PC-9 (cell line): ENCODE results near the gene PDGFD.

Experiments
- EZH2 ChIP-seq: fragments of 200-600 bp; sonication (generic); IDR thresholded peaks from 2 replicates; pipeline ENCODE4 v1.8.0; 2017; ENCODE audit warnings: antibody characterized with exemption, low read depth
- TF ChIP-seq, protein P1 (sequence below): fragments of 200-600 bp; sonication (generic); conservative IDR thresholded peaks from 2 replicates; pipeline ENCODE4 v1.6.1; 2017; ENCODE audit warnings: mixed run types, antibody characterized with exemption, mild to moderate bottlenecking, moderate library complexity

DNA sequence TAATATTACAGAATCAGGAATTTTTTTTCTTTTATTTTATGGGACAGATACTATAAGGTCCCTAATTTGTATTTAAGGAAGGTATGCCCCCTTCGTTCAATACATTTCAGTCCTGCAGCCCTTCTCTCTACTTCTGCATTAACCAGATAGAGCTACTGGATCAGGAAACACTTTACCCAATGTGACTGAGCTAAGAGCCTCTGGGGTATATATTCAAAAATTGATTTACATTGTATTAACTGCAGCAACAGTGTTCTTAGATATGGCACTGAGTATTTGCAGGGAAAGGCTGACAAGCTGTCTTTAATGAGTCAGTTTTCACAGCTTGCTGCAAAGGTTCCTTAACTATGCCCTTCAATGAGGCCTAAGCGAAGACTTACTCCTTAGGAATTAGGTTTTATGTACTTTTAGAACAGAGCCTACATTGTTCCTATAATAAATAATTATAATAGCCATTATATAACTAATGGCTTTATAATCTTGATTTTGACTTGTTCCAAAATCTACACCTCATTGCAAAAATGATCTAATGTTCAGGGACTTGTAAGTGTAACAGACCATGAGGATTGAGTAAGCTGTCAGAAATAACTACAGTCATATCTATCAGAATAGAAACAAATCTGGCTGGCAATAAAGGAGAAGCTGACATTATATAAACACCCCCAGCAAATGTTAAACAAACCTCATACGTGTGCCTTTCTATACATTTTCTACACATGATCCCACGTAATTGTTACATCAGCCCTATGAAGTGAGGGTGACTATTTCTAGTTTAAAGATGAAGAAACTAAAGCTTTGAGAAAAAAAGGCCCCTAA lies 72.5 kb downstream of the PDGFD start:
- TF ChIP-seq EZH2 = no peak
- TF ChIP-seq, protein P1, sequence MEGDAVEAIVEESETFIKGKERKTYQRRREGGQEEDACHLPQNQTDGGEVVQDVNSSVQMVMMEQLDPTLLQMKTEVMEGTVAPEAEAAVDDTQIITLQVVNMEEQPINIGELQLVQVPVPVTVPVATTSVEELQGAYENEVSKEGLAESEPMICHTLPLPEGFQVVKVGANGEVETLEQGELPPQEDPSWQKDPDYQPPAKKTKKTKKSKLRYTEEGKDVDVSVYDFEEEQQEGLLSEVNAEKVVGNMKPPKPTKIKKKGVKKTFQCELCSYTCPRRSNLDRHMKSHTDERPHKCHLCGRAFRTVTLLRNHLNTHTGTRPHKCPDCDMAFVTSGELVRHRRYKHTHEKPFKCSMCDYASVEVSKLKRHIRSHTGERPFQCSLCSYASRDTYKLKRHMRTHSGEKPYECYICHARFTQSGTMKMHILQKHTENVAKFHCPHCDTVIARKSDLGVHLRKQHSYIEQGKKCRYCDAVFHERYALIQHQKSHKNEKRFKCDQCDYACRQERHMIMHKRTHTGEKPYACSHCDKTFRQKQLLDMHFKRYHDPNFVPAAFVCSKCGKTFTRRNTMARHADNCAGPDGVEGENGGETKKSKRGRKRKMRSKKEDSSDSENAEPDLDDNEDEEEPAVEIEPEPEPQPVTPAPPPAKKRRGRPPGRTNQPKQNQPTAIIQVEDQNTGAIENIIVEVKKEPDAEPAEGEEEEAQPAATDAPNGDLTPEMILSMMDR = no peak
